ENCODE results near the gene TM4SF18.

DNA sequence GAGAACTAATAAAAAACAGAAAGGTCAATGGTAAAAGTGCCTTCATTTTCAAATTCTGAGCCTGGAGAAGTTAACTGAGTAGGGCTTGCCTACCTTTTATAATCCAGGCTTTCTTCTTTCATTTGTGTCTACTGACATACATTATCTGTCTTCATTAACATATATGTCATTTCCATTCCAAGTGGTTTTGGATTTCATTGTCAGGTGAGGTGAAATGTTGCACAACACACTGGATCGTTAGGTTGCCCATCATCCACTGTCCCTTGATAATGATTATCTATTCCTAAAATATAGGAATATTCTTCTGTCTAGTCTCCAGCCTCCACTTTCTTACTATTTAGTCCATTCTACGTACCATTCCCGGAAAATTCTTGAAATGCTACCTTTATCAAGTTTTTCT is 56.8 kb downstream of the TM4SF18 start:
- TF ChIP-seq, protein P1, sequence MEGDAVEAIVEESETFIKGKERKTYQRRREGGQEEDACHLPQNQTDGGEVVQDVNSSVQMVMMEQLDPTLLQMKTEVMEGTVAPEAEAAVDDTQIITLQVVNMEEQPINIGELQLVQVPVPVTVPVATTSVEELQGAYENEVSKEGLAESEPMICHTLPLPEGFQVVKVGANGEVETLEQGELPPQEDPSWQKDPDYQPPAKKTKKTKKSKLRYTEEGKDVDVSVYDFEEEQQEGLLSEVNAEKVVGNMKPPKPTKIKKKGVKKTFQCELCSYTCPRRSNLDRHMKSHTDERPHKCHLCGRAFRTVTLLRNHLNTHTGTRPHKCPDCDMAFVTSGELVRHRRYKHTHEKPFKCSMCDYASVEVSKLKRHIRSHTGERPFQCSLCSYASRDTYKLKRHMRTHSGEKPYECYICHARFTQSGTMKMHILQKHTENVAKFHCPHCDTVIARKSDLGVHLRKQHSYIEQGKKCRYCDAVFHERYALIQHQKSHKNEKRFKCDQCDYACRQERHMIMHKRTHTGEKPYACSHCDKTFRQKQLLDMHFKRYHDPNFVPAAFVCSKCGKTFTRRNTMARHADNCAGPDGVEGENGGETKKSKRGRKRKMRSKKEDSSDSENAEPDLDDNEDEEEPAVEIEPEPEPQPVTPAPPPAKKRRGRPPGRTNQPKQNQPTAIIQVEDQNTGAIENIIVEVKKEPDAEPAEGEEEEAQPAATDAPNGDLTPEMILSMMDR (conservative IDR thresholded peaks at IDR 0.05; ENCODE audit: low read length): no peak
- TF ChIP-seq EZH2phosphoT487 (IDR thresholded peaks at IDR 0.05; ENCODE audit: borderline replicate concordance, low read depth, low read length): no peak
